ENCODE measurements around the gene METTL24. TPM values are rescaled to one million over a fixed set of nuclear protein-coding genes. Genes with fewer than 3 reads are reported as not detected.

Gene METTL24
- polyA plus RNA-seq (2013) = 3.4 and 3.6 TPM in 2 replicates

DNA sequence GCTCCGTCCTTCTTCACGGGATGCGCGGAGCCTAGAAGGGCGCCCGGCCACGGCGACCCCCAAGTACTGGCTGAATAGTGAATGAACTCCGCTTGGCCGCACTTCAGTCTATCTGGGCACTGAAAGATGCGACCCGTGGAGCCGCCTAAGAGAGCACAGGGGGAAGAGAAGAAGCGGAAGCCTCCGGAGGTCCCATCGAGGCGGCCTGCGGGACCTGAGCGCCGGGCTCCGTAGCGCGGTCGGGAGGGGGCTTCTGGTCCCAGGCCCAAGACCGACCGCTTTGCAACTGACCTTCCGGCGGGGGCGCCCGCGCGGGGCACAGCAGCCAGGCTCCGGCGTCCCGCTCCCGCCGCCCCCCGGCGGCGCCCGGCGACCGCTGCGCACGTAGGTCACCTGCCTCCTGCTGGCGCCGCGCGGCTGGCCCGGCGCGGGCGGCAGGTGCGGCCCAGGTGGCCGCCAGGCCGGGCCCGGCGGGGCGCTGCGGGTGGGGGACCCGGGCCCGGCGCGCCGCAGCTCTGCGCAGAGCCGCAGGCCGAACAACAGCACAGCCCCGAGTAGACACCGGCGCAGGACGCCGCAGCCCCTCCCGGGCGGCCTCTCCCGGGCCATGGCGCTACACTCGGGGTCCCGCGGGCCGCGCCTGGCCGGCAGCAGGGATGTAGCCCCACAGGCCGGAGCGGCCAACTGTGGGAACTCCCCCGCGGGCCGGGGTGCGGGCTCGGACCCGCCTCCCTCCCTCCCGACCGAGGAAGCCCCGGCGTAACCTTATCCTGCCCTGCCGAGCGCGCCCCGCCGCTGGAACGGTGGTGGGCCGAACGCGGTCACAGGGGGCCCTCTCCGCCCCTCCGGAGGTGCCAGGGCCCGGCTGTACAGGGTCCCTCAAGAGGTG lies at the start of gene METTL24:
METTL24 (minus strand) TSS at position 686 of the 889 bp plus-strand sequence; CDS start at position 609, 77 bp downstream.
- H2BK120ac ChIP-seq (ENCODE audit: insufficient read depth, low read length, poor library complexity) = peak within 1 kb of the TSS; percentile 95
- no peaks in the 10 kb centered on the region for H3K9me3 ChIP-seq (ENCODE audit: insufficient read depth, low read depth, low read length)
- peak within 1 kb of the TSS; percentile 50 for H3K27ac ChIP-seq (ENCODE audit: low read depth, low read length)
- H3K79me1 ChIP-seq (ENCODE audit: low read length) = peaks cover 36% of the 10 kb centered on the region
- peak within 1 kb of the TSS; percentile 69 for H3K4me3 ChIP-seq (ENCODE audit: low read depth, low read length)
- H2BK12ac ChIP-seq (ENCODE audit: low read length) = peak within 1 kb of the TSS; percentile 75
- peak within 1 kb of the TSS; percentile 96 for H2AFZ ChIP-seq (ENCODE audit: insufficient read depth, low read length, poor library complexity)
- peak in 1 of 2 donors; percentile 11 for DNase-seq
- peak within 1 kb of the TSS; percentile 83 for H2BK5ac ChIP-seq (ENCODE audit: low read depth, low read length, poor library complexity)
- H3K36me3 ChIP-seq (ENCODE audit: control insufficient read depth in 1 of 2, insufficient read depth in 2 of 2, low read length in 2 of 2) = no peaks in the 10 kb centered on the region
- WGBS (ENCODE audit: extremely low coverage, insufficient coverage, insufficient read length) = no CpG with 5 or more reads among the region's 107 CpGs
- peaks cover 6% of the 10 kb centered on the region for H3K79me2 ChIP-seq (ENCODE audit: control insufficient read depth, insufficient read depth, low read length, poor library complexity)
- H3K23ac ChIP-seq (ENCODE audit: low read length) = no peak within 1 kb of the TSS
- H4K12ac ChIP-seq (ENCODE audit: low read depth, low read length) = peak within 1 kb of the TSS; percentile 79
- H4K8ac ChIP-seq (ENCODE audit: low read depth, low read length) = peak within 1 kb of the TSS; percentile 77
- no peaks in the 10 kb centered on the region for H3K27me3 ChIP-seq (ENCODE audit: insufficient read depth, low read length)
- peak within 1 kb of the TSS; percentile 67 for H3K4ac ChIP-seq (ENCODE audit: low read depth, low read length)
- H2AK5ac ChIP-seq (ENCODE audit: low read length) = peak within 1 kb of the TSS; percentile 96
- H3K9ac ChIP-seq (ENCODE audit: low read length) = peak within 1 kb of the TSS; percentile 80
- peak within 1 kb of the TSS; percentile 96 for H3K14ac ChIP-seq (ENCODE audit: low read length)
- peaks cover 9 to 28% of the 10 kb centered on the region in 2 experiments for H3K4me1 ChIP-seq (ENCODE audit: control insufficient read depth in 1 of 2, insufficient read depth in 2 of 2, low read length in 2 of 2)
- H3K4me2 ChIP-seq (ENCODE audit: low read length) = peak within 1 kb of the TSS; percentile 74
- H3K18ac ChIP-seq (ENCODE audit: low read length) = peak within 1 kb of the TSS; percentile 84
- peak within 1 kb of the TSS; percentile 72 for H4K91ac ChIP-seq (ENCODE audit: low read depth, low read length)

GRCh38 chr6:110404607-110405006 lies 46.5 kb upstream of the METTL24 start:
- Histone ChIP-seq H3K27ac (ENCODE audit: low read depth, low read length) (no peak overlapping the region), H2BK5ac (ENCODE audit: low read depth, low read length, poor library complexity) (no peak overlapping the region), H2AFZ (ENCODE audit: insufficient read depth, low read length, poor library complexity) (no peak overlapping the region), H3K36me3 (ENCODE audit: control insufficient read depth in 1 of 2, insufficient read depth in 2 of 2, low read length in 2 of 2) (no peaks in the 10 kb centered on the region), H3K79me2 (ENCODE audit: control insufficient read depth, insufficient read depth, low read length, poor library complexity) (no peaks in the 10 kb centered on the region), H3K9ac (ENCODE audit: low read length) (no peak overlapping the region), H3K23ac (ENCODE audit: low read length) (no peak overlapping the region), H3K4me2 (ENCODE audit: low read length) (no peak overlapping the region), H3K4me1 (ENCODE audit: control insufficient read depth in 1 of 2, insufficient read depth in 2 of 2, low read length in 2 of 2) (no peaks in the 10 kb centered on the region), H3K4ac (ENCODE audit: low read depth, low read length) (no peak overlapping the region), H3K18ac (ENCODE audit: low read length) (no peak overlapping the region), H4K8ac (ENCODE audit: low read depth, low read length) (no peak overlapping the region), H2BK12ac (ENCODE audit: low read length) (no peak overlapping the region), H3K9me3 (ENCODE audit: insufficient read depth, low read depth, low read length) (no peaks in the 10 kb centered on the region), H4K91ac (ENCODE audit: low read depth, low read length) (no peak overlapping the region), H3K14ac (ENCODE audit: low read length) (no peak overlapping the region), H2BK120ac (ENCODE audit: insufficient read depth, low read length, poor library complexity) (no peak overlapping the region), H3K4me3 (ENCODE audit: low read depth, low read length) (no peak overlapping the region), H4K12ac (ENCODE audit: low read depth, low read length) (no peak overlapping the region), H3K27me3 (ENCODE audit: insufficient read depth, low read length) (no peaks in the 10 kb centered on the region), H2AK5ac (ENCODE audit: low read length) (no peak overlapping the region), H3K79me1 (ENCODE audit: low read length) (no peaks in the 10 kb centered on the region)
- no CpG with 5 or more reads among the region's 8 CpGs for WGBS (ENCODE audit: extremely low coverage, insufficient coverage, insufficient read length)
- no peak for DNase-seq

DNA sequence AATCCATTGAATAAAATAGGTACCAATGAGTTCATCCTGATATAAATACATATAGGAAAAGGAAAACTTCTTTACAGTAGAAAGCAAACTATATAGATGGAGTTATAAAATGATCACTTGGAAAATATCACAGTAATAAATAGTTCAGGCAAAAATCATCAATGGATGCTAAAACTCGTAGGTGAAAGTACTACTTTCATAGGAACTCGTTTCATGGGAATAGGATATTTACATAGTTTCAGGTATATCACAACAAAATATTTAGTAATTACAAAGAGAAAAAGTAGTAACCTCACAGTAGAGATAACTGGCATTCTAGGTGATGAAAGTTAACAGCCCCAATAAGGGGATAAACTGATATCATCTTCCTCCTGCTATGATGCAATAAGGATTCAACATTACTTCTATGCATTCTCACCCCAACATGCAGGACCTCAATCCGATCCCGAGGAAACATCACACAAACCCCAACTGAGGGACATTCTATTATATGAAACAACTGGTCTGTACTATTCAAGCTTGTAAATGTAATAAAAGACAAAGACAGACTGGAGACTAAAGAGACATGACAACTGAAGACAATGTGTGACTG lies 43.5 kb upstream of the METTL24 start:
- Histone ChIP-seq H3K4ac (ENCODE audit: low read depth, low read length) (no peak overlapping the region), H4K8ac (ENCODE audit: low read depth, low read length) (no peak overlapping the region), H3K4me3 (ENCODE audit: low read depth, low read length) (no peak overlapping the region), H3K9ac (ENCODE audit: low read length) (no peak overlapping the region), H3K23ac (ENCODE audit: low read length) (no peak overlapping the region), H3K14ac (ENCODE audit: low read length) (no peak overlapping the region), H3K36me3 (ENCODE audit: control insufficient read depth in 1 of 2, insufficient read depth in 2 of 2, low read length in 2 of 2) (no peaks in the 10 kb centered on the region), H3K9me3 (ENCODE audit: insufficient read depth, low read depth, low read length) (no peaks in the 10 kb centered on the region), H2BK5ac (ENCODE audit: low read depth, low read length, poor library complexity) (no peak overlapping the region), H4K91ac (ENCODE audit: low read depth, low read length) (no peak overlapping the region), H2AK5ac (ENCODE audit: low read length) (no peak overlapping the region), H3K79me1 (ENCODE audit: low read length) (no peaks in the 10 kb centered on the region), H3K27ac (ENCODE audit: low read depth, low read length) (no peak overlapping the region), H3K27me3 (ENCODE audit: insufficient read depth, low read length) (no peaks in the 10 kb centered on the region), H3K4me2 (ENCODE audit: low read length) (no peak overlapping the region), H4K12ac (ENCODE audit: low read depth, low read length) (no peak overlapping the region), H2BK120ac (ENCODE audit: insufficient read depth, low read length, poor library complexity) (no peak overlapping the region), H3K4me1 (ENCODE audit: control insufficient read depth in 1 of 2, insufficient read depth in 2 of 2, low read length in 2 of 2) (no peaks in the 10 kb centered on the region), H2AFZ (ENCODE audit: insufficient read depth, low read length, poor library complexity) (no peak overlapping the region), H3K18ac (ENCODE audit: low read length) (no peak overlapping the region), H3K79me2 (ENCODE audit: control insufficient read depth, insufficient read depth, low read length, poor library complexity) (no peaks in the 10 kb centered on the region), H2BK12ac (ENCODE audit: low read length) (no peak overlapping the region)
- no CpG with 5 or more reads among the region's 4 CpGs for WGBS (ENCODE audit: extremely low coverage, insufficient coverage, insufficient read length)
- no peak for DNase-seq

DNA sequence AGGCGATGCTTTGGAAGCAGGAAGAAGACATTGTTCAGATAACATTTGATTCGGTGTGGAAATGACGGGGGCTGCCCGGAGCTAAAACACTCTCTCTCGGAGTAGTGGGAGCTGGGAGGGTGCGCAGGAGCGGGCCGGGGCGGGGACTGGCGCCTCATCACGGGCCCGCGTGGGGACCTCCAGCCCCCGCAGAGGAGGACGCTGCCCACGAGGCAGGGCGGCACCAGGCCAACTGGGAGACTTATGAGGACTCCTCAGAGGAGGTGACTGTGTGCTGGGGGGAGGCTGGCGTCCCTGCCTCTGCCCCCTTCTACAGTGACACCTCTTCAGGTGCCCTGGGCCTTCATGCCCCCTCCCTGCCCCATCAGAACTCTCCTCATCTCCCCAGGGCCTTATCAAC lies 42.1 kb upstream of the METTL24 start:
- H3K27ac ChIP-seq (ENCODE audit: low read depth, low read length) = no peak overlapping the region
- no peak overlapping the region for H2AK5ac ChIP-seq (ENCODE audit: low read length)
- no peaks in the 10 kb centered on the region for H3K4me1 ChIP-seq (ENCODE audit: control insufficient read depth in 1 of 2, insufficient read depth in 2 of 2, low read length in 2 of 2)
- H2AFZ ChIP-seq (ENCODE audit: insufficient read depth, low read length, poor library complexity) = no peak overlapping the region
- no peak overlapping the region for H2BK120ac ChIP-seq (ENCODE audit: insufficient read depth, low read length, poor library complexity)
- no peaks in the 10 kb centered on the region for H3K36me3 ChIP-seq (ENCODE audit: control insufficient read depth in 1 of 2, insufficient read depth in 2 of 2, low read length in 2 of 2)
- H3K23ac ChIP-seq (ENCODE audit: low read length) = no peak overlapping the region
- H3K9me3 ChIP-seq (ENCODE audit: insufficient read depth, low read depth, low read length) = no peaks in the 10 kb centered on the region
- H4K12ac ChIP-seq (ENCODE audit: low read depth, low read length) = no peak overlapping the region
- WGBS (ENCODE audit: extremely low coverage, insufficient coverage, insufficient read length) = no CpG with 5 or more reads among the region's 18 CpGs
- DNase-seq = no peak
- H3K14ac ChIP-seq (ENCODE audit: low read length) = no peak overlapping the region
- no peak overlapping the region for H4K91ac ChIP-seq (ENCODE audit: low read depth, low read length)
- H3K27me3 ChIP-seq (ENCODE audit: insufficient read depth, low read length) = no peaks in the 10 kb centered on the region
- no peaks in the 10 kb centered on the region for H3K79me2 ChIP-seq (ENCODE audit: control insufficient read depth, insufficient read depth, low read length, poor library complexity)
- no peak overlapping the region for H3K4me2 ChIP-seq (ENCODE audit: low read length)
- no peak overlapping the region for H3K4me3 ChIP-seq (ENCODE audit: low read depth, low read length)
- H3K9ac ChIP-seq (ENCODE audit: low read length) = no peak overlapping the region
- H3K79me1 ChIP-seq (ENCODE audit: low read length) = no peaks in the 10 kb centered on the region
- no peak overlapping the region for H3K18ac ChIP-seq (ENCODE audit: low read length)
- no peak overlapping the region for H2BK5ac ChIP-seq (ENCODE audit: low read depth, low read length, poor library complexity)
- H4K8ac ChIP-seq (ENCODE audit: low read depth, low read length) = no peak overlapping the region
- no peak overlapping the region for H2BK12ac ChIP-seq (ENCODE audit: low read length)
- H3K4ac ChIP-seq (ENCODE audit: low read depth, low read length) = no peak overlapping the region
